Kidney epithelial cell (primary cell): ENCODE measurements around the gene FANCE. TPM values are rescaled to one million over a fixed set of nuclear protein-coding genes. Genes with fewer than 3 reads are reported as not detected.
A peak's percentile ranks its signal among the peaks of the same experiment; 100 is the strongest.

Experiments
- DNase-seq: peaks from one replicate; pipeline ENCODE4 v3.0.0-alpha.2; 2010; ENCODE audit warnings: low read depth
- H3K27me3 ChIP-seq: 2 replicates; pipeline ENCODE4 v1.6.0; 2011; ENCODE audit warnings: low read length; ENCODE audit not compliant: control insufficient read depth, insufficient read depth
- H3K36me3 ChIP-seq: 2 replicates; pipeline ENCODE4 v1.5.1; 2011; ENCODE audit warnings: low read length; ENCODE audit not compliant: control insufficient read depth, insufficient read depth
- H3K4me3 ChIP-seq: 2 replicates; pipeline ENCODE4 v1.5.1; 2011; ENCODE audit warnings: low read depth, mild to moderate bottlenecking, control low read depth, low read length
- total RNA-seq: library from RNA; depleted of rRNA; stranded (reverse); fragments of >200 nt; gene quantifications from 2 replicates; pipeline ENCODE4 v1.2.3, GENCODE V29; 2015
- TF ChIP-seq, protein P1 (sequence below): IDR thresholded peaks from 2 replicates; pipeline ENCODE4 v1.5.1; 2011; ENCODE audit warnings: mild to moderate bottlenecking, moderate library complexity, low read length, control low read depth, inconsistent platforms; ENCODE audit not compliant: insufficient read depth, poor library complexity, severe bottlenecking

Gene FANCE, protein sequence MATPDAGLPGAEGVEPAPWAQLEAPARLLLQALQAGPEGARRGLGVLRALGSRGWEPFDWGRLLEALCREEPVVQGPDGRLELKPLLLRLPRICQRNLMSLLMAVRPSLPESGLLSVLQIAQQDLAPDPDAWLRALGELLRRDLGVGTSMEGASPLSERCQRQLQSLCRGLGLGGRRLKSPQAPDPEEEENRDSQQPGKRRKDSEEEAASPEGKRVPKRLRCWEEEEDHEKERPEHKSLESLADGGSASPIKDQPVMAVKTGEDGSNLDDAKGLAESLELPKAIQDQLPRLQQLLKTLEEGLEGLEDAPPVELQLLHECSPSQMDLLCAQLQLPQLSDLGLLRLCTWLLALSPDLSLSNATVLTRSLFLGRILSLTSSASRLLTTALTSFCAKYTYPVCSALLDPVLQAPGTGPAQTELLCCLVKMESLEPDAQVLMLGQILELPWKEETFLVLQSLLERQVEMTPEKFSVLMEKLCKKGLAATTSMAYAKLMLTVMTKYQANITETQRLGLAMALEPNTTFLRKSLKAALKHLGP
- 5.8 and 6.6 TPM in 2 replicates for total RNA-seq

DNA sequence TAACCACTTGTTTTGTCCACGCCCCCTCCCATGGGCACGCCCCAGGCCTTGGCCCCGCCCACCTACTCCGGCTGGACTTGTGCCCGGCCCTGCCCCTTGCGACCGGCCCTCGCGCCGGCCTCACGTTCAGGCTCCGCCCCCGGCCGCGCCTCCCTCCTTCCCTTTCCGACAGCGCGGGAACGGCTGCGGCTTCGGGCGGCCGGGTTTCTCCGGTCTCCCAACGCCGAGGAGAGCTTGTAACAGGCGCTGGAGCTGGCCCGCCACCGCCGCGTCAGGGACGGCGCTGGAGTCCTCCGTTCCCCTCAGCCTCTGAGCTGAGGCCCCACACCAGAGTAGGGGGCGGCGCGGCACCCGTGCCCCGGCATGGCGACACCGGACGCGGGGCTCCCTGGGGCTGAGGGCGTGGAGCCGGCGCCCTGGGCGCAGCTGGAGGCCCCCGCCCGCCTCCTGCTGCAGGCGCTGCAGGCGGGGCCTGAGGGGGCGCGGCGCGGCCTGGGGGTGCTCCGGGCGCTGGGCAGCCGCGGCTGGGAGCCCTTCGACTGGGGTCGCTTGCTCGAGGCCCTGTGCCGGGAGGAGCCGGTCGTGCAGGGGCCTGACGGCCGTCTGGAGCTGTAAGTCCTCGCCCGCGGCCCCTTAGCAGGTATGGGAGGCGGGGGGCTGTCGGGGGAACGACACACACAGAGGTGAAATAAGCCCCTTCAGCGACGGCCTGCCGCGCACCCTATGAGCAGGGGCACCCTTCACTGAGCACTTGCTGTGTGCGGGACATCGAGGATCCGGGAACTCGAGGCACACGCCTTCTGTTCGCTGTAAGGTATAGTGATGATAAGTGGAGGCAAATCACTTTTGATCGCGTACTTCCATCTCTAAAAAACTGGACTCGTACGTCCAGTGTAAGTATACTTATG is at the start of gene FANCE:
TSS of gene FANCE (plus strand) at position 156 of the 908 bp plus-strand sequence. CDS start at position 364, 208 bp downstream.
- peak; percentile 50 for DNase-seq
- TF ChIP-seq, protein P1, sequence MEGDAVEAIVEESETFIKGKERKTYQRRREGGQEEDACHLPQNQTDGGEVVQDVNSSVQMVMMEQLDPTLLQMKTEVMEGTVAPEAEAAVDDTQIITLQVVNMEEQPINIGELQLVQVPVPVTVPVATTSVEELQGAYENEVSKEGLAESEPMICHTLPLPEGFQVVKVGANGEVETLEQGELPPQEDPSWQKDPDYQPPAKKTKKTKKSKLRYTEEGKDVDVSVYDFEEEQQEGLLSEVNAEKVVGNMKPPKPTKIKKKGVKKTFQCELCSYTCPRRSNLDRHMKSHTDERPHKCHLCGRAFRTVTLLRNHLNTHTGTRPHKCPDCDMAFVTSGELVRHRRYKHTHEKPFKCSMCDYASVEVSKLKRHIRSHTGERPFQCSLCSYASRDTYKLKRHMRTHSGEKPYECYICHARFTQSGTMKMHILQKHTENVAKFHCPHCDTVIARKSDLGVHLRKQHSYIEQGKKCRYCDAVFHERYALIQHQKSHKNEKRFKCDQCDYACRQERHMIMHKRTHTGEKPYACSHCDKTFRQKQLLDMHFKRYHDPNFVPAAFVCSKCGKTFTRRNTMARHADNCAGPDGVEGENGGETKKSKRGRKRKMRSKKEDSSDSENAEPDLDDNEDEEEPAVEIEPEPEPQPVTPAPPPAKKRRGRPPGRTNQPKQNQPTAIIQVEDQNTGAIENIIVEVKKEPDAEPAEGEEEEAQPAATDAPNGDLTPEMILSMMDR = no peak
- Histone ChIP-seq H3K27me3 (no peaks in the 10 kb centered on the region), H3K36me3 (no peaks in the 10 kb centered on the region), H3K4me3 (peak within 1 kb of the TSS; percentile 68)

DNA sequence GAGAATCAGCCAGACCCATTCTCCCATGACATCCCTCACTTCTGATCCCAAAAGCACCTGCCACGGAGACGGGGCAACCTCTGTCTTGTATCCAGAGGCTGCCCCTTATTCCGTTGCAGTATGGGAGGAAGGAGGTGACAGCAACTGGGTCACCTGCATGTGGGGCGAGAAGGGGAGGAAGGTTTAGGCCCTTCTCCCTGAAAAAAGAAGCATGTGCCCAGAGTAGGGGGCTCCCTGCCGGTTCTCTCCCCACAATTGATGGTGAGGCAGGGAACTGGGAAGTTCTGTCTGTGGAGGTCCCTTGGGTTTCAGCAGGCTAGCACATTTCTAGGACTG is 49.3 kb upstream of the FANCE start:
- H3K27me3 ChIP-seq = no peaks in the 10 kb centered on the region
- H3K36me3 ChIP-seq = no peaks in the 10 kb centered on the region
- DNase-seq = no peak
- TF ChIP-seq, protein P1 = no peak
- H3K4me3 ChIP-seq = no peak overlapping the region

DNA sequence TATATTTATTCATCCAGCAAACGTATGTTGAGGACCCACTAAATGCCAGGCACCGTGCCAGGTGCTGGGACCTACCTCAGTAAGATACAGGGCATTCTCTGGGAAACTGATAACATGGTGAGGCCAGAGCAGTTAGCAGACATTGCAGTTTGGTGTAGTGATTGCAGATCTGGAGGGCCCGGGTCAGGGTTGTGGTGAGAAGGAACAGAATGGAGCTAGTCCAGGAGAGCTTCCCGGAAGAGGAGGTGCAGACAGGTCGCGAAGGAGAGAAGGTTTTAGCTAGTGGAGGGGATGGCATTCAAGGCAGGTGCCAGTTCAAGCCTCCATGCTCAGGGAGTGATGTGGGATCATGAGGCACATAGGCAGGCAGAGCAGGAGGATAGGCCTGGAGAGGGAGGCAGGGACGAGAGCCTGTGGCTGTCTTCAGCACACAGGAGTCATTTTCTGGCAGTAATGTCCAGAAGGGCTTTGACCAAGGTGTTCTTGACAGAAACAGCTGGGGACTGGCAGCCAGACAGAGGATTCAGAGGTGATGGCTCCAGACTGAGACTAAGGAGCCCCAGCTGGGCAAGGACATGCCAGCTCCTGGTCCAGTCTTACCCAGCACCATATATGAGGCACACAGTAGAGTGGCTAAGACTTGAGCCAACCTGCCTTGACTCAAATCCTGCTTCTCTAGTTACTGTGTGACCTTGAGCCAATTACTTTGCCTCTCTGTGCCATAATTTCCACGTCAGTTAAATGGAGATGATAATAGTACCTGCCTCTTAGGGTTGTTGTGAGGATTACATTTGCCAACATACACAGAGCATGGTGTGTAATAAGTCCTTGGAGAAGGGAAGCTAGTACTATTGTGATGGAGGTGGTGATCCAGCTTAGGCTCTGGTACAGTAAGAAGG is 48.3 kb upstream of the FANCE start:
- no peaks in the 10 kb centered on the region for H3K36me3 ChIP-seq
- TF ChIP-seq, protein P1 = no peak
- no peaks in the 10 kb centered on the region for H3K27me3 ChIP-seq
- DNase-seq = no peak
- no peak overlapping the region for H3K4me3 ChIP-seq

DNA sequence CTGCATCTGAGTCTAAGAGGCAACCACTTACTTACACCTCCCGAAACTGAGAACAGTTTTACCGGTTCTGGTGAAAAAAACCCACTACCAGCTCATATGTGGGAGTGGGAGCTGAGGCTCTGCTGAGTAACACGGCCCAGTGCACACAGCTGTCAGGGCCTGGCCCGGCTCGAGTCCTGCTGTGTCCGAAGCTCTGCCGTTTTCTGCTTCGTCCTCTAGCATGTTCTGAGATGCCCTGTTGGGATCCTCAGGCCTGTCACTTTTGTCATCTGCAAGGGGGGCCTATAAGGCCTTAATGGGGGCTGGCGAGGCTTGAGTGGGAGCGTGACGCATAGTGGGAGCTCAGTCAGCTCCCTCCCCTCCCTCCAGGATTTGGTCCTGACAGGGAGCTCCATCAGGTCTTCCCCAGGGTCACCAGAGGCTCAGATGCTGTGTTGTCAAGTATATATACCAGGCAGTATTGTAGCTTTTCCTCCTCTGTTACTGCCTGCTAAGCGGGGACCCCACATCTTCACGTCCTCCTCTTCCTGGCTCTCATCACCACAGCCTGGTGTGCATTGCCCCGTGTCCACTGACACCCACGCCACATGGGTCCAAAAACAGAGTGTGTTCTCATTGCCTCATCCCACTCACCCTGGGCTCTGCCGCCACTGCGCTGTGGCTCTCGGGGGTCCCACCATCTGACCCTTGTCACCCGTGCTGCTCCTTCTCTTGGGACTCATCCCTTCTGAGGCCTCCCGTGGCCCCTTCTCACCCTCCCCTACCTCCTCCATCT is 45.2 kb upstream of the FANCE start:
- H3K36me3 ChIP-seq = no peaks in the 10 kb centered on the region
- TF ChIP-seq, protein P1 = no peak
- H3K4me3 ChIP-seq = no peak overlapping the region
- H3K27me3 ChIP-seq = no peaks in the 10 kb centered on the region
- no peak for DNase-seq

DNA sequence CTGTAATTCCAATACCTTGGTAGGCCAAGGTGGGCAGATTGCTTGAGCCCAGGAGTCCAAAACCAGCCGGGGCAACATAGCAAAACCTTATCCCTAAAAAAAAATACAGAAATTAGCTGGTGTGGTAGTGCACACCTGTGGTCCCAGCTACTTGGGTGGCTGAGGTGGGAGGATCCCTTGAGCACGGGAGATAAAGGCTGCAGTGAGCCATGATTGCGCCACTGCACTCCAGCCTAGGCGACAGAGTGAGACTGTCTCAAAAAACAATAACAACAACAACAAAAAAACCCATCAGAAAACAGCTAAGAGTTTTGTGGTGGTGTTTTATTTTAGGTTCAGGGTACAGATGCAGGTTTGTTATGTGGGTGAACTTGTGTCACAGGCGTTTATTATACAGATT is 42.9 kb upstream of the FANCE start:
- no peak for DNase-seq
- Histone ChIP-seq H3K4me3 (no peak overlapping the region), H3K36me3 (no peaks in the 10 kb centered on the region), H3K27me3 (no peaks in the 10 kb centered on the region)
- TF ChIP-seq, protein P1 = no peak
